ENCODE results near the gene EIF3B.

DNA sequence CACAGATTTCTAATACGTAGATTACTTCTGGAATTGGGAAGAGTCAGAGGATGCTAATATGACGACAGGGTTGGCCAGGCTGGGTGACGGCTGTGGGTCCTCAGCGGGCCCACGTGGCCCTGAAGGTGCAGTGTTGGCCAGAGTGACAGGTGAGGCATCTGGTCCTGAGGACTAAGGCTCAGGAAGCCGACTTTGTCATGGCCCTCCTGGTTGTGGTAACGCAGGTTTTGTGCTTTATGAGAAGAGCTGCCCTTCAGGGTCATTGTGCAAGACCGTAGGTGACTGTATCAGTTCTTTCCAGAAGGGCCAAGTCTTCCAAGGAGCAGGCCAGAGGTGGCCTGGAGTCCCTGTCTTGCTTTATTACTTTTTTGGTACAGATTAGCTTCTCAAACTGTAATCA is 2.5 kb downstream of the EIF3B start:
- no peak for TF ChIP-seq EZH2 (IDR thresholded peaks at IDR 0.05; ENCODE audit: borderline replicate concordance, low read depth, low read length, severe bottlenecking)
- TF ChIP-seq, protein P1, sequence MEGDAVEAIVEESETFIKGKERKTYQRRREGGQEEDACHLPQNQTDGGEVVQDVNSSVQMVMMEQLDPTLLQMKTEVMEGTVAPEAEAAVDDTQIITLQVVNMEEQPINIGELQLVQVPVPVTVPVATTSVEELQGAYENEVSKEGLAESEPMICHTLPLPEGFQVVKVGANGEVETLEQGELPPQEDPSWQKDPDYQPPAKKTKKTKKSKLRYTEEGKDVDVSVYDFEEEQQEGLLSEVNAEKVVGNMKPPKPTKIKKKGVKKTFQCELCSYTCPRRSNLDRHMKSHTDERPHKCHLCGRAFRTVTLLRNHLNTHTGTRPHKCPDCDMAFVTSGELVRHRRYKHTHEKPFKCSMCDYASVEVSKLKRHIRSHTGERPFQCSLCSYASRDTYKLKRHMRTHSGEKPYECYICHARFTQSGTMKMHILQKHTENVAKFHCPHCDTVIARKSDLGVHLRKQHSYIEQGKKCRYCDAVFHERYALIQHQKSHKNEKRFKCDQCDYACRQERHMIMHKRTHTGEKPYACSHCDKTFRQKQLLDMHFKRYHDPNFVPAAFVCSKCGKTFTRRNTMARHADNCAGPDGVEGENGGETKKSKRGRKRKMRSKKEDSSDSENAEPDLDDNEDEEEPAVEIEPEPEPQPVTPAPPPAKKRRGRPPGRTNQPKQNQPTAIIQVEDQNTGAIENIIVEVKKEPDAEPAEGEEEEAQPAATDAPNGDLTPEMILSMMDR (IDR thresholded peaks at IDR 0.05; ENCODE audit: borderline replicate concordance, extremely low read depth, low read length, poor library complexity, severe bottlenecking): no peak

All from DND-41 (cell line).